ENCODE data around the gene ACTRT2. TPM values are rescaled to one million over a fixed set of nuclear protein-coding genes. Genes with fewer than 3 reads are reported as not detected.

ACTRT2 gene
- total and polyA plus RNA-seq, 2 donors (not counting 1 experiment from before 2014, with no cell fraction given), result not detected

- Mint-ChIP-seq H3K4me1 (no peaks in the 10 kb centered on the region), H3K27me3 (peaks cover 3% of the 10 kb centered on the region), H3K4me3 (no peak overlapping the region), H3K9me3 (ENCODE audit: insufficient read depth) (no peaks in the 10 kb centered on the region), H3K27ac (no peak overlapping the region)
- Histone ChIP-seq H3K9me3 (ENCODE audit: control extremely low read depth in 1 of 3, control insufficient read depth in 2 of 3, insufficient read depth in 1 of 3, low read length in 2 of 3) (no peaks in the 10 kb centered on the region), H4K20me1 (ENCODE audit: control insufficient read depth, insufficient read depth, low read length, poor library complexity, severe bottlenecking) (no peaks in the 10 kb centered on the region), H3K79me2 (ENCODE audit: control insufficient read depth, insufficient read depth, low read length) (no peaks in the 10 kb centered on the region), H3K9ac (ENCODE audit: low read length) (no peak overlapping the region), H3K36me3 (replicated peaks in 1 of 2; ENCODE audit: control extremely low read depth in 1 of 2, control insufficient read depth in 1 of 2, extremely low read depth in 1 of 2, insufficient read depth in 2 of 2, low read length in 1 of 2) (no peaks in the 10 kb centered on the region), H3K27ac (ENCODE audit: low read length in 2 of 2) (no peak overlapping the region), H3K27me3 (replicated peaks in 1 of 4; ENCODE audit: control extremely low read depth in 1 of 4, control insufficient read depth in 3 of 4, insufficient read depth in 4 of 4, low read length in 3 of 4) (no peaks in the 10 kb centered on the region), H2AFZ (ENCODE audit: insufficient read depth, low read depth, low read length, poor library complexity, severe bottlenecking) (no peak overlapping the region), H3K4me3 (ENCODE audit: control extremely low read depth in 1 of 5, extremely low read depth in 1 of 5, insufficient read depth in 1 of 5, low read depth in 2 of 5, low read length in 4 of 5) (no peak overlapping the region), H3K4me1 (ENCODE audit: control insufficient read depth in 2 of 2, insufficient read depth in 2 of 2, low read length in 2 of 2) (no peaks in the 10 kb centered on the region), H3K4me2 (replicated peaks; ENCODE audit: low read depth, low read length, poor library complexity, severe bottlenecking) (no peak overlapping the region)
- CTCF ChIA-PET, result no interaction called here
- intact Hi-C loops (cut with micrococcal nuclease), result no loop called here
- 70% methylated on average over 14 of the region's 22 CpGs for WGBS (ENCODE audit: insufficient coverage)
- no peak for TF ChIP-seq EZH2 (IDR thresholded peaks at IDR 0.05; ENCODE audit: borderline replicate concordance, insufficient read depth, low read depth, low read length, poor library complexity, severe bottlenecking)
- no peak for TF ChIP-seq CTCF (IDR thresholded peaks at IDR 0.05)
- ATAC-seq (ENCODE audit: low read depth) (no peak), DNase-seq (no peak)
- POLR2A ChIA-PET, result no interaction called here
These were observed 15.4 kb downstream of the ACTRT2 start for GRCh38 chr1:3036447-3037280.

GRCh38 chr1:3037281-3038040 is 16.2 kb downstream of the ACTRT2 start:
- WGBS (ENCODE audit: insufficient coverage), result 82% methylated on average over 25 of the region's 32 CpGs
- ATAC-seq (ENCODE audit: low read depth), result no peak
- peaks cover 3% of the 10 kb centered on the region for H3K27me3 Mint-ChIP-seq
- no peaks in the 10 kb centered on the region for H3K4me1 Mint-ChIP-seq
- H3K4me1 ChIP-seq (ENCODE audit: control insufficient read depth in 2 of 2, insufficient read depth in 2 of 2, low read length in 2 of 2), result no peaks in the 10 kb centered on the region
- no peaks in the 10 kb centered on the region for H3K79me2 ChIP-seq (ENCODE audit: control insufficient read depth, insufficient read depth, low read length)
- TF ChIP-seq EZH2 (IDR thresholded peaks at IDR 0.05; ENCODE audit: borderline replicate concordance, insufficient read depth, low read depth, low read length, poor library complexity, severe bottlenecking) (no peak), CTCF (IDR thresholded peaks at IDR 0.05) (no peak)
- no peaks in the 10 kb centered on the region for H3K27me3 ChIP-seq (replicated peaks in 1 of 4; ENCODE audit: control extremely low read depth in 1 of 4, control insufficient read depth in 3 of 4, insufficient read depth in 4 of 4, low read length in 3 of 4)
- H3K27ac ChIP-seq (ENCODE audit: low read length in 2 of 2), result no peak overlapping the region
- H3K9ac ChIP-seq (ENCODE audit: low read length), result no peak overlapping the region
- intact Hi-C loops (cut with micrococcal nuclease), result no loop called here
- H3K9me3 ChIP-seq (ENCODE audit: control extremely low read depth in 1 of 3, control insufficient read depth in 2 of 3, insufficient read depth in 1 of 3, low read length in 2 of 3), result peaks cover 0 to 2% (median 0%) of the 10 kb centered on the region in 3 donors
- ChIA-PET POLR2A (no interaction called here), CTCF (no interaction called here)
- H4K20me1 ChIP-seq (ENCODE audit: control insufficient read depth, insufficient read depth, low read length, poor library complexity, severe bottlenecking), result no peaks in the 10 kb centered on the region
- no peaks in the 10 kb centered on the region for H3K9me3 Mint-ChIP-seq (ENCODE audit: insufficient read depth)
- H3K4me2 ChIP-seq (replicated peaks; ENCODE audit: low read depth, low read length, poor library complexity, severe bottlenecking), result no peak overlapping the region
- H3K27ac Mint-ChIP-seq, result no peak overlapping the region
- H3K36me3 ChIP-seq (replicated peaks in 1 of 2; ENCODE audit: control extremely low read depth in 1 of 2, control insufficient read depth in 1 of 2, extremely low read depth in 1 of 2, insufficient read depth in 2 of 2, low read length in 1 of 2), result no peaks in the 10 kb centered on the region
- DNase-seq, result no peak
- no peak overlapping the region for H3K4me3 ChIP-seq (ENCODE audit: control extremely low read depth in 1 of 5, extremely low read depth in 1 of 5, insufficient read depth in 1 of 5, low read depth in 2 of 5, low read length in 4 of 5)
- H2AFZ ChIP-seq (ENCODE audit: insufficient read depth, low read depth, low read length, poor library complexity, severe bottlenecking), result no peak overlapping the region
- H3K4me3 Mint-ChIP-seq, result no peak overlapping the region
